Adrenal gland (tissue), 5 donors: ENCODE measurements around the gene CFAP70.

Source experiments
- CTCF ChIP-seq, 6 experiments: fragments of 450-650 bp in 4 of 6; fragments of 200-600 bp in 2 of 6; sonication (generic) in 1 of 6; IDR thresholded peaks; 1 replicate in 5 of 6; 2 replicates in 1 of 6; pipeline versions ENCODE4 v1.5.1 to v1.8.0; 2016 to 2021; ENCODE audit warnings: antibody characterized with exemption in 6 of 6, mild to moderate bottlenecking in 2 of 6, moderate library complexity in 1 of 6
- POLR2A ChIP-seq, 2 donors: fragments of 450-650 bp; IDR thresholded peaks; one replicate each; pipeline ENCODE4 v1.6.1; 2017; ENCODE audit warnings: antibody characterized with exemption in 2 of 2, mild to moderate bottlenecking in 2 of 2, moderate library complexity in 1 of 2
- donor health status: DM: no; HTN: no; CAD: no.

- TF ChIP-seq CTCF (IDR thresholded peaks at IDR 0.05) (no peak), POLR2A (IDR thresholded peaks at IDR 0.05) (no peak)
Measured at GRCh38 chr10:73219384-73219783, 139.3 kb downstream of the CFAP70 start.
